HL-60/S4 treated with retinoic acid at 250 ng/mL for 4 days and 3 days (cell line): Measurements from ENCODE around the gene AGPAT4.

Source experiments
- in situ Hi-C: fragments of 300-500 bp; cut with MboI; formaldehyde crosslinking; loops from 2 replicates; pipeline ENCODE4 v1.7.0; 2022; ENCODE audit warnings: low sequenced_read_pairs

The AGPAT4 gene

DNA sequence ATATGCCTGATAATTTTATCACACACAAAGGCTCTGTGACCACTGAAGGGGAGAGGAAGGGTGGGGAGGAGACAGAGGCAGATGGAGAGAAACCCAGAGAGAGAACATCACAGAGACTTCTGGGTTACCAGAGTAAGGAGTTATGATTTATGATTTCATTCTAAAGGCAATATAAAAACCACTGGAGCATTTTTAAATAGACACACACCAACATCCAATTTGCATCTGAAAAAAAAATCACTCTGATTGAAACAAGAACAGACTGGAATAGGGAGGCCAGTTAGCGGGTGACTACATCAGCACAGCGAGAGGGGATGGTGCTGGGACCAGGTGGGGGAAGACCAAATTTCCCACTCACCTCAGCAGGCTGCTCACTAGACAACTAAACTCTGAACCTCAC is 104.8 kb downstream of the AGPAT4 start:
- in situ Hi-C loops: no loop called here

DNA sequence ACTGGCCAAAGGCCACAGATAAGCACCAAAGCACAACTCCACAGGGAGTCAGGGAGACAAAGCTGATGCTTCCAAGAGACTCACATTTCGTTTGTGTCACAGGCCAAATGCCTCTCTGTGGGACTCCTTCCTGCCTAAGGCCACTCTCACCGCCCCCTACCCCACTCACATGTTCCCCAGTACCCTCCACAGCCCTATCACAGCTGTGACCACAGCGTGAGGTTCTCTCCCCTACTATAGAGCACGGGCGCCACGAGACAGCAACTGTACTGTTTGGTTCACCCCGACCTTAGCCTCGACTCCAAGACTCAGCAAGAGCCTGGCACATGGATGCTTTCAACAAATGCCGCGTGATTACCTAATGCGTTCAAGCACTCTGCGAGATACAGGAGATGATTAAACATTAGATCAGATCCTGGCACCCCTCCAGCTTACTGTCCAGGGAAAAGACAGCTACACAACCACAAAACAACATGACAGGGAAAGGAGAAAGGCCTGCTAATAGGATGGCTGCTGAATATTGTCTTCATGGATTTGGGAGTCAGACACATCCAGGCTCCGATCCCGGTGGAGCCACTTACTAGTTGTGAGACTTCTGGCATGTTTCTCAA is 105.5 kb downstream of the AGPAT4 start:
- in situ Hi-C loops: no loop called here

DNA sequence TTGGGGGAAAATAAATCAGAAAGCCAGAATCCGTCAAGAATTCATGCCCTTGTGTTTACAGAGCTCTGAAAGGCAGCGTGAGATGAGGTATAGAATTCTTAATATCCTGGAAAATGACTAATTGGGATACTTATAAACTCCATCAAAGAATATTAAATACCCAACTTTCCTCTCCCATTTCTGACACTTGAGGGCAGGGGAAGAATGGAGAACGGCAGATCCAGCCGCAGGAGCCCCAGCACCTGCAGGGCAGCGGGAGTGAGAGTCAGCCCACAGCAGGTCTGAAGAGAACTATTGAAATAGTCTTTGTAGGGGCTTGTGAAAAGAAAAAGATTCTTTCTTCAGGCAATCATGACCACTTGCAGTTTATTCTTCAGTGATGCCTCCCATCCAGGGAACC is 107.2 kb downstream of the AGPAT4 start:
- in situ Hi-C loops: no loop called here

DNA sequence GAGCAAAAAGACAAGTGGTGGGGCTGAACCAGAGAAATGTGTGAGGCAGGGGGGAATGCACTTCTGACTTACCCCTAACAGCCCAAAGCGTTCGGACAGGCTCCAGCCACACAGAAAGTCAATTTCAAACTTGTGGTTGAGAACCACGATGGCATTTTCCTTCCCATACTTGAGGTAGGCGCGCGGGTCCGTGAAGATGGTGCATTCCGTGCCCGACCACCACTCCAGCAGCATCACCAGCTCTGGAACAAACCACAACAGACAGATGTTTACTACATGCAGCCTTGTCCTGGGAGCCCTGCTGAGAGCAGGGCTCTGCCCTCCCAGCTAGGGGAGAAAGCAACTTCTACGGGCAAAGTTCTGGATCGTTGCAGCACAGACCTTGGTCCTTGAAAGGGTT is 107.7 kb downstream of the AGPAT4 start:
- in situ Hi-C loops: no loop called here

DNA sequence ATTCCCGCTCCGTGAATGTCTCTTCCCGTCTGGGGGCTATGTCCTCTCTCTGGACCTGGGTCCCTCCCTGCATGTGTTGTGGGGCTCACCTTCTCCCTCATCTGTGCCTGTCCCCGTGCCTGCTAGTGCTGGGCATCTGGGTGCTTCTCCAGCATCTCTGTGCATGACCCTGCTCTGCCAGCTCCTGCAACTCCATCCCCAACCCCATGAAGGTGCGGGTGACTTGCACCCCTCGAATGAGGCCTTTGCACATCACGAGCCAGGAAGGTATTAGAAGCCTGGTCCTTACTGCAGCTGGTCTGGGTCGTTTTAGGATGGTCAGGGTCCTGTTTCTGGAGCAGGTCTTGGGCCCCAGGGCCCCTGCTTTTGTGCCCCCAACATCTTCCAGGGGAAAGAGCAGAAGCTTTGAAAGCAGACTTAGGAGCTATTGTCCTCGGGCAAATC is 109.7 kb downstream of the AGPAT4 start:
- in situ Hi-C loops: no loop called here

DNA sequence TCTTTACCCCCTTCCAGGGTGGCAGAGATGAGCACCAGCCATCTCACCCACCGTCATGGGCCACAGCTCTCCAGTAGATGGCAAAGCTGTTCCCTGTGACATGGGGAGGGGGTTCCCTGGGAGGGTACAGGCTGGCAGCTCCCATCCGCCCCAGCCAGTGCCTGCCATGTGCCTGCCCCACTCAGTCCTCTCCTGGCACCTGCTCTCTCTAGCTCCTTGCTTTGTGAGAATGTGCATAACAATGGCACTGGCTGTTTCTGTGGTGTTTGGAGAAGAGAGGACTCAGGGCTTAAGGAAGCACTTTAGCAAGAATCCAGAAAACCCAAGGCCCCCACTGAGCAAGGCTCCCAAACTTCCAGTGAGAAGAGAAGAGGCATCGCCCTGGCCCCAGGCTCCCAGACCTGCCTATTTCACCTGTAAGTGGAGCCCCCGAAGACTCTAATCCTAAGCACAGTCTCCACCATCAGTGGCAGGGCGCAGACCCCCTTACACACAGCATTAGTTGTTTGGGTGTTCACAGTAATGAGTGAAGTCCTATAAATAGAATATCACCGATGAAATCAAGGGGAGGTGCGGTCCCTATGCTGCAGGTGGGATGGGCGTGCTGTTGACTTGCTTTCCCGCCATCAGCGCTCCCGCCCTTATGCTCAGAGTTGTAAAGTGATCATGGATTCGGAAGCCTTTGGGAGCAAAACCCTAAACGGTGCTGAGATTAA is 110.2 kb downstream of the AGPAT4 start:
- in situ Hi-C loops: no loop called here

DNA sequence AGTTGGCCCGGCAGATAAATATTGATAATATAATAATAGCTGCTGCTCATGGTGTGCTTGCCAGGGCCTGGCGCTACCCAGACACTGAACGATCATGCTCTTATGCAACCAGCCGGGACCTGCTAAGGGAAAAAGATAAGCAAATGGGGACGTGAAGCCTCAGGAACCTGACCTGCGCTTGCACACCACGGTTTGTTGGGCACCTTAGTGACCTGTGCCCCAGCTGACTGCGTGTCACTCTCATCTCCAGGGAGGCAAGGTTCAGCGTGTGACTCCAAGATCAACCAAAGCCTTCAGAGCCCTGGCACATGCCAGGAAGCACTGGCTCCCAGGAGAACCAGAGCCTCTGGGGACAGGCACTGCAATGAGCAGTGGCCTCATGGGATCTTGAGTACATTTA is 111.1 kb downstream of the AGPAT4 start:
- in situ Hi-C loops: no loop called here

DNA sequence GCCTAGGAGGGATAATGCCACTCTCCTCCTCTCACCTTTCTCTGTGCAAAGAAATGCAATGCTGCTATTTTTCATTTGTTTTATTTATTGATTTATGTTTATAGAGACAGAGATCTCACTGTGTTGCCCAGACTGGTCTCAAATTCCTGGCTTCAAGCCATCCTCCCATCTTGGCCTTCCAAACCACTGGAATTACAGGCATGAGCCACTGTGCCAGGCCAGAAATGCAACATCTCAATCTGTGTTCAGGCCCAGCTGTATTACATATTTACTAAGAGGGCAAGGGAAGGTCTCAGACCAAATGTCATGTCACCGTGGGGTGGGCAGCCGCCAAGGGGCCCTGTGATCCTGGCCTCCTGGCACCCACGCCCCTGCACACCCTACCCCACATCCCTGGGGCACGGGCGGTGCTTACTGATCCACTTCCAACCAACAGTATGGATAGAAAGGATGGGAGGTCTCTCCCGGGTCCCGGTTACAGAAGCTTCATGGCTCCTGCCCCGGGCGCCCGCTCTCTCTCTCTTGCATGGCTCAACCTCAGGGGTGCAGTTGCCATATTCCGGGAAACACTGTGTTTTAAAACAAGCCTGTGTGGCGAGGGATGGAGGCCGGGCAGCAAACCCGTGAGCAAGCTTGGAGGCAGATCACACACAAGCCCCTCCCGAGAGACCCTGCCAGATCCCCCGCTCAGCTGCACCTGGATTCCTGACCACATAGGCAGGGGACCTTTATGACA is 111.8 kb downstream of the AGPAT4 start:
- in situ Hi-C loops: no loop called here

DNA sequence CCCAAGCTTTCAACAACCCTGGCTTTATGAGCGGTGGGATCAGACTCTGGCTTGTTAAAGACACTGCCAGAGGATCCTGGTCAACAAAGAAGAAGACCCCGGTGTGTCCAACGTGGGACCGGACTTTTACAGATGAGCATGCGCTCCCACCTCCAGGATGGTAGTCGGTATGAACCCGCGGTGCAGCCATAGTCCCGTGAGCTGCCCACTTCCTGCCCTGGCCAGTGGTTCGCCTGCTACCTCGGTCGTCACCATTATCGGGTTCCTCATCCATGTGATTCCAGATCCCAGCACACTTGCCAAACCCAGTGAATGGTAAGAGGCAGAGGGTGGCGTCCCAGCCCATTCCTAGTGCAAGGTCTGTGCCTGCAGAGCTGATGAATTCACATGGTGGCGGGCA is 112.7 kb downstream of the AGPAT4 start:
- in situ Hi-C loops: no loop called here

DNA sequence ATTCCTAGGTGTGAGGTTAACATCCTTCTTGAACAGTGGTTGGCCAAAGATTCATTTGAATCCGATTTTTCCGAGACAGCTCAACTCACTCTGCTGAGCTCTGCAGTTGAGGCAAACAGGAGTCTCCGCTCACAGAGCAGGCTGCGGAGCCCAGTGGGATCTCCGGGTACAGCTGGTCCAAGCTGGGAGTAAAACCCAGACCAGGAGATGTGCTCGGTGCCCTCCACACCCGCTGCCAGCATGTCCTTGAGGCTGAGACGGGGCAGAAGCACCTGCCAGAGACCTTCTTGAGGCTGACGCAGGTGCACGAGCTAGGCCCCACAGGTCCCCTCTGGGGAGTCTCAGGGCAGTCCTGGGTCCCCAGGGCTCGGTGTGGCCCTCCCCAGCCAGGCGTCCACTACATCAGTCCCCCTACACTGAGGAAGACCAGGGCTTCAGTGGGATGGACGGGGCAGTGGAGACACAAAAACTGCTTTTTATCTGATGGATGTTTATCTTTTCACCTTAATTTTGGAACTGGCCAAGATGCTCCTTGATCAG is 119.0 kb downstream of the AGPAT4 start:
- in situ Hi-C loops: no loop called here

DNA sequence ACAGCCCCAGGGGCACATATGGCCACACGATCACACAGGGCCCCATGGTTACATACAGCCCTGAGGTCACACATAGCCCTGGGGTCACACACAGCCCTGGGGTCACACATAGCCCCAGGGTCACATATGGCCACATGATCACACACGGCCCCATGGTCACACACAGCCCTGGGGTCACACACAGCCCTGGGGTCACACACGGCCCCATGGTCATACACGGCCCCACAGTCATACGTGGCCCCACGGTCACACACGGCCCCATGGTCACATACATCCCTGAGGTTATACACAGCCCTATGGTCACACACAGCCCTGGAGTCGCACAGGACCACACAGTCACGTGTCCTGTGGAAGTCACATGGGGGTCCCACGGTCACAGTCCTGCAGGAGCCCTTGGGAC is 120.1 kb downstream of the AGPAT4 start:
- in situ Hi-C loops: no loop called here

DNA sequence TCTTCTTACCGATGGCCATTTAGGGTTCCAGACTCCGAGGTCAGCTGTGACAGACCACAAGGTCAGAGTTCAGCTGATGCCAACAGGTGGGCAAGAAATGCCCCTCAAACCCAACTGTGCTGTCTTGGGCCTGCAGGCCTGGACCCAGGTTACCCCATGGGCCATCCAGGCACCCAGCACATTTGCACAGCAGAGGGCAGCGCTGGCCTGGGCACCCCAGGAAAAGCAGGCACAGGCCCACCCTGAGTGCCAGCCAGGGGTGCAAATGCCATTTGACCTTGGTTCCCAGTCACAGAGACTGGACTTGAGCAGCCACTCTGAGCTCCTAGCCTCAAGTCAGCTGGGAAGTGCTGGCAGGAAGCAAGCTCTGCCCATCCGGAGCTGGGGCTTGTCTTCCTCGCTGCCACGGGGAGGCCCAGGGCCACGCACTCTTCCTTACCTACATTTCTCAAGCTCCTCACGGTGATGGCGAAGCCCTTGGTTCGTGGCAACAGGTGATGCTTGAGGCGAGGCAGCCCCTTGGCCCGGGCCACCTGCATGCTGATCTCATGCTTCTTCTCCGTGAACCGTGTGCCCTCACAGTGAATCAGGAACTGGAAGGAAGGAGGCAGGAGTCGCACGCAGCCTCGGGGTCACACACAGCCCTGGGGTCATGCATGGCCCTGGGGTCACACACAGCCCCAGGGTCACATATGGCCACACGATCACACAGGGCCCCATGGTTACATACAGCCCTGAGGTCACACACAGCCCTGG is 120.8 kb downstream of the AGPAT4 start:
- in situ Hi-C loops: no loop called here

DNA sequence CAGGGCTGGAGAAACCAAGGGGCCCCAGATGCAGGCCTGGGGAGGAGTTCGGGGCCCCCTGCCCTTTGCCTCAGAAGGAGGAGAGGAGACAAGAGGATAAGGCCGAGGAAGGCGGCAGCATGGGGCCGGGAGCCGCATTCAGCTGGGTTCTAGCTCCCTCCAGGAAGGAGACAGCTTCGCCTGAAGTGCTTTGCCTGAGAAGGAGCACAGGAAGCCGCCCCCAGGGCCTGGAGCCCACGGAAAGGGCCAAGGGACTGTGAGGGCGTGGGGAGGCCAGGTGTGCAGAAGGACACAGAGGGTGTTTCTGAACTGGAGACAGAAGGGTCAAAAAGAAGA is 121.4 kb downstream of the AGPAT4 start:
- in situ Hi-C loops: no loop called here

DNA sequence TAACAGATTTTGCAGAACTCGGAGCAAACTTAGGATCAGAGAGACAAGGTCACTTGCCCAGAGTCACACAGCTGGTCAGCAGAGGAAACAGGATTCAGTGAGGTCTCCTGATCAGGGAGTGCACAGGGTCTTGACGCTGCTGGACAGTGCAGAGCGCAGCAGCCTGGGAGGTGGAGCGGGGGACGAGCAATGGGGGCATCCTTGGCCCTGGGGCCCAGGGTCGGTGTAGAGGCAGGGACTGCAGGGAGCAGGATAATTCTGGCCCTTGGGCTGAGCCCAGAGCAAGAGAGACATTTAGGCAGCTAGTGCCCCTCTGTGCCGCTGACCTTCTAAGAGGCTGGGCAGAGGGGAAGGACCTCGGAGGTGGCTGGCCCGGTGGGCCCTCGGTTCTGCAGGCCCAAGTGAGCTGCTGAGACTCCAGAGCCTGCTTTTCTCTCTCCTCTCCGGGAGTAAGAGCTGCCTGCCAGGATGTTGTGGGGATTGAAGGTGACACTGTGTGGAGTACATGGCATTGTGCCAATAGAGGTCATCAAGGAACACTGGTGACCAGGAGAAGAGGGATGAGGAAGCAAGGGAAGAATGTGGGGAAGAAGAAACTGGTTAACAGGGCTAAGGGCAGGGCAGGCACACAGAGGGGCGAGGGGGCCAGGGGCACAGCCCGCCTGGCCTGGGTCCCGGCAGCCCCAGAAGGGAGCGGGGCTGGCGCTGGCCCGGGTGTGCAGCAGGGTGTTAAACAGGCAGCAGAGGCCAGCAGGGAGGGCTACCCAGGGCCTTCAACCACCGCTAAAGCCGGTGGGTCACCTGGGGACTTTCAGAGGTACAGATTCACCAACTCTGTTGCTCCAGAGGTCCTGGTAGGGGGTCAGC is 122.0 kb downstream of the AGPAT4 start:
- in situ Hi-C loops: no loop called here

DNA sequence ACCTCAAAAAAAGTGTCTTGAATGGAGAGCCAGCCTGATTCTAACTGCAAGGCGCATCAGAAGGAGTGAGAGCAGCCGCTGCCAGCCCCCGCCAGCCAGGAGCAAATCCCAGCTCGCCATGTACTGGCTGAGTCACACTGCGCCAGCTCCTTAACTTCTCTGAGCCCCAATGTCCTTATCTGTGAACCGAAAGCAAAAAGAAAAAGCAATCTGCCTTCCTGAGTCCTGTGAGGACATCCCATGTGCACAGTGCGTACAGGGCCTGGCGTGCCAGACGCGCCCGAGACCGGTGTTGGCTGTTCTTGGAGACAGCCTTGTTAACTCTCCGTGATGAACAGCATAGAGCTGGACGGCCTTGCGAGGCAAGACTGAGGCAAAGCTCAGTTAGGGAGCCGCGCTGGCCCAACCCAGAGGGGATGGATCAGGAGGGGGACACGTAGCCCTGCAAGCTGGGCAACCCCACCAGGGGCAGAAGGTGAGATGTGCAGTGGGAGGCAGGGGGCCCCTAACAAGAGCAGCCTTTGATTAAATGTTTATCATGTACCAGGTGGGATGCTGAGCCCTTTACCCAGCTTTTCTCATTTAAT is 122.7 kb downstream of the AGPAT4 start:
- in situ Hi-C loops: no loop called here

DNA sequence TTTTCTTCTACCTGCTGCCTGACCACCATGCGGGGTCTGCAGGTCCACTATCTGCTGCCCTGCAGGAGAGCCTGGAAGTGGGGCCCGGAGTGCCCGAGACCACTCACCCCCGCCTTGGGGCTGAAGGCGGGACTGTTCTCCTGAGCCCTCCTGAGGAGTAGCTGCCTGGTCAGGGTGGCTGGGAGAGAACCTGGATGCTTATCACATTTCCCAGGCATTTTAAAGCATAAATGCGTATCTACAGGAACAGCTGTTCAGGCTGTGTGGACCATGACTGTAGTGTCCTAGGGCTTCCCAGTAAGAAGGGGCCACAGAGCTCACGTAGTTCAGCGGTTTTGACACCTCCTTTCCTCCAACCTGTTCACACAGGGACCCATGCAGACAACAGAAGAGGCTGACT is 123.3 kb downstream of the AGPAT4 start:
- in situ Hi-C loops: no loop called here

DNA sequence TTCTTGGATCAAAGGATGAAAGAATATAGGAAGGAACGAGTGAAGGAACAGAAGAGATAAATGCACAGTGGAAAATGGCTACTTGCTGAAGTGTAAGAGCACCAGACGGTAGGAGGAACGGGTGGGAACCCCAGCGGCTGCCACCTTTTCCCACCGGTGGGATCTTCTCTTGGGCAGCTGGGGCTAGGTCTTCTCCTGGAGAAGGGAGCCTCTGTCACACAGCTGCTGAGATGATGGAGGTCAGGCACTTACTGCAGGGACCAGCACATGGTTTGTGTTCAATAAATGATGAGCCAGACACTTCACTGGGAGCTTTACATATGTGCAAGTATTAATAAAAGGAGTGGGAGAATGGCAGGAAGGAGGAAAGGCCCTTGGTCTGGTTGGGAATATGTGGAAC is 123.7 kb downstream of the AGPAT4 start:
- in situ Hi-C loops: no loop called here

DNA sequence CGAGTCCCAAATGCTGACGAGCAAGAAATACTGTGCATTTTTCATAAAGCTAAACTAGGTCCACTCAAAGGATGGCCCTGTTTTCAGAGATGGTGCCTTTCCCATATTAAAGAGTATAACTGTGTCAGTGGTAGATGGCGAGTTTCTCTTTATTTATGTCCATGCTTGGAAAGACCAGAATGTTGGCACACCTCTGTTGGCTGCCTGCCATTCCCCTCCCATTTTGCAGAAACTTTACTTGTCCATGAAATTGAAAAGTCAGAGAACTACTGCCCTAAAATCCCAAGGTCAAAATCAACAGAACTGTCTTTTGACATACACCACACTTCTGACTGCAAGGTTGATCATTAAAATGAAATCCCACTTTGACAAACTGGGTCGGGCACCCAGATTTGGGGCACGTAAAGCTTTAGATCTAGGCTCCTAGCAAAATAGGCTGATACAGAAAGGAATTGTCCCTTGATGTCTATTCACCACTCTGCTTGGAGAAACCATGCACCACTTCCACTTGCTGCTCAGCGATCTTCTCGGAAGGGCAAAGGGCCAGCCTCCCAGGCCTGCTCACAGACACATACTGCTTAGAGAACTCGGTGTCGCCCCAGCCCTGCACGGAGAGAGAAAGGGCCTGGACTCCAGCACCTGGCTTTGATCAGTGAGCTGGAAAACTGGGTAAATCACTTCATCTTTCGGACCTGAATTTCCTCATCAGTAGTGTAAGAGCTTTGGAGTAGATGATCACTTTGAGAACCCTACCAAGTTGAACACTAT is 130.0 kb downstream of the AGPAT4 start:
- in situ Hi-C loops: no loop called here

DNA sequence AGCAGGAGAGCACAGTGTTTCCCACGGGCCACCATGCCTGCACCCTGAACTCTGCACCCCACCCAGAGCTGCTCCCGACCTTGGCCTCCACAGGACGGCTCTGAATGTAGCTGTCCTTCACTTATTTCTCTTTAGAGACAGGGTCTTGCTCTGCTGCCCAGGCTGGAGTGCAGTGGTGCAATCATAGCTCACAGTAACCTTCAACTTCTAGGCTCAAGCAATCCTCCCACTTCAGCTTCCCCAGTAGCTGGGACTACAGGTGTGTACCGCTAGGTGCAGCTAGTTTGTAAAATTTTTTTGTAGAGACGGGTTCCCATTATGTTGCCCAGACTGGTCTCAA is 130.9 kb downstream of the AGPAT4 start:
- in situ Hi-C loops: no loop called here
